Activated CD8-positive, alpha-beta T cell treated with anti-CD3 and anti-CD28 coated beads, Interleukin-2, amount 10 ng/mL, durations not matched to agents 7 days and 5 days (primary cell): ENCODE measurements around the gene KNOP1. TPM values are rescaled to one million over a fixed set of nuclear protein-coding genes. Genes with fewer than 3 reads are reported as not detected.

ENCODE experiments used
- ATAC-seq: fragments of 150-1000 bp; cut with Tn5 transposase; one replicate; pipeline ENCODE4 v1.10.0; 2021; ENCODE audit warnings: moderate library complexity
- CTCF ChIA-PET: fragments of 350-600 bp; sonication (Branson Sonifier 250); formaldehyde crosslinking; loops from one replicate; lab custom pipeline; 2021; ENCODE audit warnings: antibody characterized with exemption; lab: Charles Lee
- POLR2A ChIA-PET: fragments of 350-600 bp; sonication (Branson Sonifier 250); formaldehyde crosslinking; loops from one replicate; lab custom pipeline; 2021; ENCODE audit warnings: antibody characterized with exemption; lab: Charles Lee
- DNase-seq: peaks from one replicate; pipeline ENCODE4 v3.0.0-alpha.2; 2020
- H3K27ac Mint-ChIP-seq: one replicate; pipeline ENCODE4 v1.8.0; 2021; ENCODE audit warnings: mild to moderate bottlenecking, mixed read lengths
- H3K27me3 Mint-ChIP-seq: one replicate; pipeline ENCODE4 v1.8.0; 2021; ENCODE audit warnings: low read depth, mixed read lengths
- H3K36me3 Mint-ChIP-seq: one replicate; pipeline ENCODE4 v1.8.0; 2021; ENCODE audit warnings: low read depth, mixed read lengths
- H3K4me1 Mint-ChIP-seq: one replicate; pipeline ENCODE4 v1.8.0; 2021; ENCODE audit warnings: low read depth, mixed read lengths
- H3K4me3 Mint-ChIP-seq: one replicate; pipeline ENCODE4 v1.8.0; 2021; ENCODE audit warnings: mild to moderate bottlenecking, mixed read lengths
- H3K9me3 Mint-ChIP-seq: one replicate; pipeline ENCODE4 v1.8.0; 2022; ENCODE audit warnings: mixed read lengths; ENCODE audit not compliant: insufficient read depth
- total RNA-seq, 2 experiments: library from RNA; stranded (reverse); gene quantifications; one replicate each; pipeline ENCODE4 v1.2.3, GENCODE V29; 2021

Gene KNOP1
- total RNA-seq, 2 experiments from 2014 or later: 22.0 to 23.7 TPM

DNA sequence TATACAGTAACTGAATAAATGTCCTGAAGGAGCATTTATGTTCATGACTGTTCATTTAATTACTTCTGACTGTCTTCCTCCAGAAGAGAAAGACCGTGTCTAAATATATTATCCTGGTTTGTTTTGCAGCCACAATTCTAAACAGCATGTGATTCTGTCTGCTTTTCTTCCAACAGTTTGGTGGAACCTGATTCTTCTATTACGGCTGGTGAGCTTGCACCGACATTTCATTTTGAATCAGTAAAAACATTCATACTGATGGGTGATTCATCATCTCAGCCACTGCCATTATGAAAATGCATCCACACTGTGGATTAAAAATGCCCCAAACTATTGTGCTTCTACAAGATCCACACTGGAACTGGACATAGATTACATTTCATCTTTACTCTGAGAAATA is 16.9 kb downstream of the KNOP1 start:
- Mint-ChIP-seq H3K27ac (no peak overlapping the region), H3K4me1 (peaks cover 26% of the 10 kb centered on the region), H3K9me3 (no peaks in the 10 kb centered on the region), H3K4me3 (no peak overlapping the region), H3K27me3 (no peaks in the 10 kb centered on the region), H3K36me3 (peaks cover 68% of the 10 kb centered on the region)
- DNase-seq (no peak), ATAC-seq (no peak)
- POLR2A ChIA-PET: interaction anchor here (0.7 kb wide), 1 partner anchor 13 kb away, joined by 3 read pairs; no protein-coding TSS in a partner anchor
- CTCF ChIA-PET: no interaction called here

DNA sequence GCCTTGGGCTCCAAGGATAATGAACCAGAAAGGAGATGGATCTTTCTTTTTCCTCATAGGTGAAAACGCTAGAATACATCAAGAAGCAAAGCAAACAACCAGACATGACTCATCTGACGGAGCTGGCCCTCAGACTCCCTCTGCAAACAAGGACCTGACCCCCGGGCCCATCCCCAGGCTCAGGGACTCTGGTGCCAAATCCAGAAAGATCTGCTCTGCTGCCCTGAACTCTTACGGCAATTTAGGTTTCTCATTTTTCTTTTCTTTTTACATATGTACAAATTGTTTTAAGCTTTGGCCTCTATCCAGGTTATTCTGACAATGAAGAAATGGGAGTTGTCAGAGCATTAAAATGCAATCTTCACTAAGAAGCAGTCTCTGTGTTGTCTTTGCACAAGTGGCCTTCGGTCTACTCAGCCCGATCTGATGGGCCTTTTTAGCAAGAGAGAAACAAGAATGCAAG is 17.7 kb downstream of the KNOP1 start:
- DNase-seq (no peak), ATAC-seq (no peak)
- POLR2A ChIA-PET: no interaction called here
- no peak overlapping the region for H3K27ac Mint-ChIP-seq
- peaks cover 64% of the 10 kb centered on the region for H3K36me3 Mint-ChIP-seq
- peaks cover 29% of the 10 kb centered on the region for H3K4me1 Mint-ChIP-seq
- no peak overlapping the region for H3K4me3 Mint-ChIP-seq
- no peaks in the 10 kb centered on the region for H3K27me3 Mint-ChIP-seq
- CTCF ChIA-PET: no interaction called here
- H3K9me3 Mint-ChIP-seq: no peaks in the 10 kb centered on the region

DNA sequence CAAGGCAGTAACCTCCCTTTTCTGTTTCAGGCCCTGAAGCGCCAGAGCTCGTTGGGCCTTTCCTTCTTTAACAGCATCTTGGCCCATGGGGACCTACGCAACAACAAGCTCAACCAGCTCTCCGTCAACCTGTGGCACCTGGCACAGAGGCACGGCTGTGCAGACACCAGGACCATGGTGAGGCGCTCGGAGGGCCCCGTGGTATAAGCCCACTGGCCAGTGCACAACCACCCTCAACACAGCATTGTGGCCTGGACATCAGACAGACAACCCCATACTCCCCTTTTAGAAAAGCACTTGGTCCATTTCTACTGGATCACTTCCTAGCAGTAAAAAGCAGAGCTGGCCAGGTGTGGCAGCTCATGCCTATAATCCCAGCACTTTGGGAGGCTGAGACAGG is 18.6 kb downstream of the KNOP1 start:
- H3K4me3 Mint-ChIP-seq: no peak overlapping the region
- ChIA-PET CTCF (interaction anchor here (1.0 kb wide), 2 partner anchors 116 to 144 kb away, joined by 3 read pairs; partner anchors contain the start of gene VPS35L), POLR2A (no interaction called here)
- no peak for ATAC-seq
- H3K9me3 Mint-ChIP-seq: no peaks in the 10 kb centered on the region
- H3K27ac Mint-ChIP-seq: no peak overlapping the region
- peaks cover 57% of the 10 kb centered on the region for H3K36me3 Mint-ChIP-seq
- DNase-seq: no peak
- no peaks in the 10 kb centered on the region for H3K27me3 Mint-ChIP-seq
- H3K4me1 Mint-ChIP-seq: peaks cover 29% of the 10 kb centered on the region

DNA sequence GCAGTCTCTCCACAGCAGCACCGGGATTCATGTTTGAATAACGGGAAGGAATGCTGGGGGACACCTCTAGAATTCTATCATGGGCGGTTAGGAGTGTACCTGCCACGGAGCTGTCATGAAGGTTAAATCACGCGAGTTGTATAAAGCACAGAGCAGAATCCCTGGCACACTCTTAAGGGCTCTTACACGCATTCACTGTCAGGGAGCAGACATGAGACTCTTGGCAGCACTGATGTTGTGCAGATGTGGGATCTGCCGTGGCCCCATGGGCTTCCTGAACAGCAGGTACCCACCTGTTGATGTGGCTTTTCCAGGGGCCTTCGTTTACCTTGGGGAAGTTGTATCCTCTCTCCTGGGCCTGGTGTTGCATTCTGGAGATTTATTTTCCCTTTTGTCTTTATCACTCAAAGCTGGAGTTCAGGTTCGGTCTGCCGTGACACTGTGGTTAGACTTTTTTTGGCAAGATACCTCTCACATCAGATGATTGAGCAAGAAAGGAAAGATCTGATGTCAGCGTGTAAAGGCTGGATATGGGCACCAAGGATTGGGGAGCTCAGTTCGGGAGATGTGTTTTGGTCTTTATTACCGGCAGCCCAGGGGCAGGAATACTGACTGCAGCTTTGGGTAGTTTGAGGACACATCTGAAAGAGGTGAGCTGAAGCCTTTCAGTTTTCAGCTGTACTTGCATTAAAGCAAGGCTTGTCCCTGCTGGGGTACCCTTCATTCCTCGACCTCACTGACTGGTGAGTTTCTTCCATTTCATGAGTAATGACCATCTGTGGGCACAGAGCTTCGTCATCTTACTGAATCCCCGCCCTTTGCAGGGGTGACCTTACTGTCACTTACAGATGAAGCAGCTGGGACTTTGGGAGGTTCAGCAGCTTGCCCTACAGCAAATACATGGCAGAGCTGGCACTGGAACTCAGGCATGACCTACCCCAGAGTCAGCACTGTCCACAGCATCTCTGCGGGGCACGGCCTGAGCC is 19.3 kb downstream of the KNOP1 start:
- H3K36me3 Mint-ChIP-seq: peaks cover 55% of the 10 kb centered on the region
- no peak overlapping the region for H3K27ac Mint-ChIP-seq
- no peaks in the 10 kb centered on the region for H3K9me3 Mint-ChIP-seq
- ATAC-seq: no peak
- no peak overlapping the region for H3K4me3 Mint-ChIP-seq
- H3K4me1 Mint-ChIP-seq: peaks cover 29% of the 10 kb centered on the region
- DNase-seq: no peak
- ChIA-PET CTCF (interaction anchor here (1.0 kb wide), 2 partner anchors 115 to 143 kb away, joined by 3 read pairs; partner anchors contain the start of gene VPS35L), POLR2A (no interaction called here)
- H3K27me3 Mint-ChIP-seq: no peaks in the 10 kb centered on the region

DNA sequence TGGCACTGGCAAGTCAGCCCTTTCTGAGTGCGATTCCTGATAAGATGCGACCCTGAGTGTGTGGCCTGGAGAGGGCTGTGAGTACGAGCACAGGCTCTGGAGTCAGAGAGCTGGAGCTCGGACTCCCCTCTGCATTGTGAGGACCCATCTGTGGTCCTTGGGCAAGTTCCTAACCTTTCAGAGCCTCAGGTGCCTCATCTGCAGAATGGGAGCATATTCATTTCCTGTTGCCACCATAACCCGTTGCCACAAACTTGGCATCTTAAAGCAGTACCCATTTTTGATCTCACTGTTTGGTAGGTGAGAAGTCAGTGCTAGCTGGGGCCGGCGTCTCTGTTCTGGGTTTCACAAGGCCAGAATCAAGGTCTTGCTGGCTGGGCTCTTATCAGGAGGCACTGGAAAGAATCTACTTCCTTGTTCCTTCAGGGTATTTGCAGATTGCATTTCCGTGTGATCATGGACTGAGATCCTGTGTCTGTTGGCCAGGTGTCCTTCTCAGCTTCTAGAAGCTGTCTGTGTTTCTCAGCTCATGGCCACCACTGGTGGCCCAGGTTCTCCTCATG is 20.2 kb downstream of the KNOP1 start:
- H3K36me3 Mint-ChIP-seq: peaks cover 49% of the 10 kb centered on the region
- H3K27ac Mint-ChIP-seq: no peak overlapping the region
- DNase-seq (no peak), ATAC-seq (no peak)
- ChIA-PET CTCF (no interaction called here), POLR2A (no interaction called here)
- H3K27me3 Mint-ChIP-seq: no peaks in the 10 kb centered on the region
- no peaks in the 10 kb centered on the region for H3K9me3 Mint-ChIP-seq
- H3K4me3 Mint-ChIP-seq: no peak overlapping the region
- peaks cover 29% of the 10 kb centered on the region for H3K4me1 Mint-ChIP-seq

DNA sequence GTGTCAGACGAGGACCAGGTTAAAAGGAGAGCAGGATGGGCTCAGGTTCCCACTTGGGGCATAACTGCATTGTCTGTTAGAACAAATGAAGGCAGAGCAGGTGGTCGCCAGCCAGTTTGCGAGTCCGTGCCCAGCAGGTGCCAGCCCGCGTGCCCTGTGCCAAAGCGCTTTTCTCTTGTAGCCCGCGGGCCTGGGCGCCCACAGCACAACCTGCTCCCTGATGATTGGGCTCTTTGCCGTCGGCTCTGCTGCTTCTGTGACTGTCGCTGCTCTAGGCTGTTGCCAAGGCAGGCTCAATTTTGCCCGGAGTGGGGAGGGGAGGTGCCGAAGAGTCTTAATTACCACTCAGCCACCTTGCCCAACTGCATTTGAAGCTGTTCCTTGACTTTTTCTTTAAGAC is 21.1 kb downstream of the KNOP1 start:
- ATAC-seq (no peak), DNase-seq (no peak)
- ChIA-PET CTCF (interaction anchor here (0.7 to 1.4 kb wide), 6 partner anchors 46 to 210 kb away, joined by 3 to 5 read pairs (median 4); partner anchors contain the start of gene VPS35L), POLR2A (no interaction called here)
- Mint-ChIP-seq H3K4me3 (no peak overlapping the region), H3K9me3 (no peaks in the 10 kb centered on the region), H3K27me3 (no peaks in the 10 kb centered on the region), H3K36me3 (peaks cover 47% of the 10 kb centered on the region), H3K27ac (no peak overlapping the region), H3K4me1 (peaks cover 29% of the 10 kb centered on the region)

DNA sequence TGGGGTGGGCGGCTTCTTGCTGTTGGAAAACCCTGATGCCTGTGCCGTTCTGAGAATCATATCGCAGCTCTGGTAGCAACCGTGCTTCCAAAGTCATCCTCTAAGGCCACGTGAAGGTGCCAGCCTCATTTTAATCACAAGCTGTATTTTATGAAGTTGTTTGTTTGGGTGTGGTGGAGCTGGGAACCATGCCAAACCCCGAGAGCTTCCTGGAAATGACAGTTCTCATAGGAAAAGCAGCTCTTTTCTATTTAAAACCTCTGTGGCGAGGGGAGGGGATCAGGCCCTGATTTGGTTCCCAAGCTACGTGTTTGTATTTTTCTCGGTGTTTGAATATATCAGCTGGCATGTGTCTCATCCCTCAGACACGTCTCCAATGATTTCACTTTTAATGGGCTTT is 21.7 kb downstream of the KNOP1 start:
- Mint-ChIP-seq H3K36me3 (peaks cover 46% of the 10 kb centered on the region), H3K4me3 (no peak overlapping the region), H3K9me3 (no peaks in the 10 kb centered on the region), H3K27me3 (no peaks in the 10 kb centered on the region), H3K27ac (peak overlapping the region; percentile 57), H3K4me1 (peaks cover 31% of the 10 kb centered on the region)
- peak; percentile 60 for DNase-seq
- CTCF ChIA-PET: interaction anchor here (0.7 to 1.4 kb wide), 6 partner anchors 47 to 211 kb away, joined by 3 to 5 read pairs (median 4); partner anchors contain the start of gene VPS35L
- POLR2A ChIA-PET: no interaction called here
- peak; percentile 58 for ATAC-seq

DNA sequence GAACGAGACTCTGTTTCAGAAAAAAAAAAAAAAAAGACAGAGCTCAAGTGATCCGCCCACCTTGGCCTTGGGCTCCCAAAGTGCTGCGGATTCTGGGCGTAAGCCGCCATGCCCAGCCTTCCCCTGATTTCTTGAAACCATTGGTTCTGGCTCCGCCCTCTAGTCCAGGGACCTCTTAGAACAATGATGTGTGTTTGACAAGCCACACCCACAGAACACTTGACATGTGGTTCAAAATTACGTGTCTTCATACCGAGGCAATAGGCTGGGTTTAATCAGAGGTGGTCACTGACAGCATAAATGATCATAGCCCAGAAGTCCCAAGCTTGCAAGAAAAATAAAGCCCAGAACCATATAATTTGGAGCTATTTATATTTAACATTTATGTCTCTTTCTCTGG is 23.0 kb downstream of the KNOP1 start:
- POLR2A ChIA-PET: no interaction called here
- CTCF ChIA-PET: interaction anchor here (1.3 kb wide), 1 partner anchor 24 kb away, joined by 3 read pairs; no protein-coding TSS in a partner anchor
- no peak for DNase-seq
- H3K27ac Mint-ChIP-seq: no peak overlapping the region
- no peak overlapping the region for H3K4me3 Mint-ChIP-seq
- peaks cover 38% of the 10 kb centered on the region for H3K4me1 Mint-ChIP-seq
- peaks cover 38% of the 10 kb centered on the region for H3K36me3 Mint-ChIP-seq
- no peak for ATAC-seq
- H3K9me3 Mint-ChIP-seq: no peaks in the 10 kb centered on the region
- H3K27me3 Mint-ChIP-seq: no peaks in the 10 kb centered on the region

DNA sequence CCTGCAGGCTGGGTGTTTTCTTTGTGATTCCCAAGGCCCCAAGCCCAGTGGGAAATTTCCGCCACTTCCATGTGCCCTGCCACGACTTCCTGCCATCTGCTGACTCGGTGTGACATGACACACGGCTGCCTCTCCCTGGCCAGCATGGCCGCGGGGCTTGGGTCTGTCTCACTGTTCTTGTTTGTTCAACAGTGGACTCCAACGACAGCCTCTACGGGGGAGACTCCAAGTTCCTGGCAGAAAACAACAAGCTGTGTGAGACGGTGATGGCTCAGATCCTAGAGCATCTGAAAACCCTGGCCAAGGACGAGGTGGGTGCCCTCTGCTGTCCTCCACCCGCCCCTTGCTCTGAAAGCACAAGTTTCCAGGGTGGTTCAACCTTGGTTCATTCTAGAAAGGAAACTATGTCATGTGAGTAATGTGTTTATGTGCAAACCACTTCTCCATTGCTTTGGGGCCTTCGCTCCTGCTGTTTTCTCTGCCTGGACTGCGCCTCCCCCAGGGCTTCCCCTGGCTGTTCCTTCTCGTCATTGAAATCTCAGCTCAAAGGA is 26.8 kb downstream of the KNOP1 start:
- ChIA-PET POLR2A (no interaction called here), CTCF (no interaction called here)
- no peak for ATAC-seq
- Mint-ChIP-seq H3K27ac (peak overlapping the region; percentile 25), H3K36me3 (peaks cover 29% of the 10 kb centered on the region), H3K27me3 (no peaks in the 10 kb centered on the region), H3K4me3 (no peak overlapping the region), H3K4me1 (peaks cover 33% of the 10 kb centered on the region), H3K9me3 (no peaks in the 10 kb centered on the region)
- no peak for DNase-seq

DNA sequence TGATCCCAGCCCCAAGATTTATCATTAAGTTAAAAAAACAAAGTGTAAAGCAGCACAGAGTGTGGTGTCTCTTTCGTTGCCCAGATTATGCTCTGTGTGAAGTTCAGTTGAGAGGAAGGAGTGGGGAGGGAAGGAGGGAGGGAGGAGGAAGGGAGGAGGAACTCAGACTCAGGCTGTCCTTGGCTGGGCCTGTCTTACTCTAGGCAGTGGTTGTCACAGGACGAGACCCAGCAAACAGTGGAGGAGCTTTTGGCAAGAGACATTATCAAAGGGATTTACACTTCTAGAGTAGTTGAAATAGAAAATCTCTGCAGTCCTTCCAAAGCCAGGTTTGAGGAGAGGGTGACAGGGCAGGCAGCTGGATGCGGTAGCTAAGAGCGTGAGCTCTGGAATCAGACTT is 27.8 kb downstream of the KNOP1 start:
- ATAC-seq: no peak
- CTCF ChIA-PET: no interaction called here

DNA sequence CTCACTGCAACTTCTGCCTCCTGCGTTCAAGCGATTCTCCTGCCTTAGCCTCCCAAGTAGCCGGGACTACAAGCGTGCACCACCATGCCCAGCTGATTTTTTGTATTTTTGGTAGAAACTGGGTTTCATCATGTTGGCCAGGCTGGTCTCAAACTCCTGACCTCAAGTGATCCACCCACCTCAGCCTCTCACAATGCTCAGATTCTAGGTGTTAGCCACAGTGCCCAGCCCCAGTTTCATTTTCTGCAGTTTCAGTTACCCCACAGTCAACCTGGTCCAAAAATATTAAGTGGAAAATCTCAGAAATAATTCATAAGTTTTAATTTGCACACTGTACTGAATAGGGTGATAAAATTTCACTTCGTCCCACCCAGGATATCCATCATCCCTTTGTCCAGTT is 28.7 kb downstream of the KNOP1 start:
- Mint-ChIP-seq H3K36me3 (peaks cover 41% of the 10 kb centered on the region), H3K9me3 (no peaks in the 10 kb centered on the region), H3K27ac (no peak overlapping the region), H3K27me3 (no peaks in the 10 kb centered on the region), H3K4me3 (no peak overlapping the region), H3K4me1 (peaks cover 29% of the 10 kb centered on the region)
- no peak for DNase-seq
- POLR2A ChIA-PET: no interaction called here
- ATAC-seq: no peak
- CTCF ChIA-PET: no interaction called here

More for the DNA sequence above, 27.8 kb downstream of the KNOP1 start:
- peaks cover 36% of the 10 kb centered on the region for H3K36me3 Mint-ChIP-seq
- POLR2A ChIA-PET: no interaction called here
- DNase-seq: no peak
- no peak overlapping the region for H3K4me3 Mint-ChIP-seq
- H3K4me1 Mint-ChIP-seq: peaks cover 29% of the 10 kb centered on the region
- no peak overlapping the region for H3K27ac Mint-ChIP-seq
- H3K9me3 Mint-ChIP-seq: no peaks in the 10 kb centered on the region
- H3K27me3 Mint-ChIP-seq: no peaks in the 10 kb centered on the region
